ENCODE results near the gene TMEM259.
A peak's percentile ranks its signal among the peaks of the same experiment; 100 is the strongest.

The TMEM259 gene

DNA sequence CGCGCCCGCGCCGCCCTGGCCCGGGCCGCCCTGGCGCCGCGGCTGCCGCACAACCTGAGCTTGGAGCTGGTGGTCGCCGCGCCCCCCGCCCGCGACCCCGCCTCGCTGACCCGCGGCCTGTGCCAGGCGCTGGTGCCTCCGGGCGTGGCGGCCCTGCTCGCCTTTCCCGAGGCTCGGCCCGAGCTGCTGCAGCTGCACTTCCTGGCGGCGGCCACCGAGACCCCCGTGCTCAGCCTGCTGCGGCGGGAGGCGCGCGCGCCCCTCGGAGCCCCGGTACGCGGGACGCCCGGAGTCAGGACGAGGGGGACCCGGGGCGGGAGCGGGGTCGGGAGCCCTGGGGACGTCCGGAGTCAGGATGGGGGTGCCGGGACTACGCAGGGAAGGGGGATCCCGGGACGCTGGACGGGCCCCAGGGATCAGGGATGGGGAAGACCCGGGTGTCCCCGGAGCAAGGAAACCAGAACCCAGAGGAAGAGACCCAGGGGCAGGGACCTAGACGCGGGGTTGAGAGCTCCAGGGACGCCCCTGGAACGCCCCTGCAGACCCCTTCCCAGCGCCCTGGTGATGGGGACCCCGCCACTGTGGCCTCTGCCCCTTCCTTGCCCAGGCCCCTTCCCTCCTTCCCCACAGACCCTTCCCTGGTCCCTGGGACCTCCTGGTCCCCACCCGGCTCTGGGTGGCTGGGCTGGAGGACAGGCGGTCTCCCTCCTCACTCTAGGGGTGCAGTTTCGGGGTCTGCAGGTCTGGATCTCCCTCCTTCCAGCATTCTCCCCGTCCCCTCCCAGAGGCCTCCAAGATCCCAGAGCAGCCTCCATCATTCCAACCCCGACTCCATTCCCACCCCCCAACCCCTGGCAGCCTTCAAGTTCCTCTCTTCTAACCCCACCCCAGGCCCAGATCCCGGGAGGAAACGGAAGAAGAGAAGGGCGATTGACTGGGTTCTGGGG, 20.1 kb downstream of the TMEM259 start:
- TF ChIP-seq, protein P1, sequence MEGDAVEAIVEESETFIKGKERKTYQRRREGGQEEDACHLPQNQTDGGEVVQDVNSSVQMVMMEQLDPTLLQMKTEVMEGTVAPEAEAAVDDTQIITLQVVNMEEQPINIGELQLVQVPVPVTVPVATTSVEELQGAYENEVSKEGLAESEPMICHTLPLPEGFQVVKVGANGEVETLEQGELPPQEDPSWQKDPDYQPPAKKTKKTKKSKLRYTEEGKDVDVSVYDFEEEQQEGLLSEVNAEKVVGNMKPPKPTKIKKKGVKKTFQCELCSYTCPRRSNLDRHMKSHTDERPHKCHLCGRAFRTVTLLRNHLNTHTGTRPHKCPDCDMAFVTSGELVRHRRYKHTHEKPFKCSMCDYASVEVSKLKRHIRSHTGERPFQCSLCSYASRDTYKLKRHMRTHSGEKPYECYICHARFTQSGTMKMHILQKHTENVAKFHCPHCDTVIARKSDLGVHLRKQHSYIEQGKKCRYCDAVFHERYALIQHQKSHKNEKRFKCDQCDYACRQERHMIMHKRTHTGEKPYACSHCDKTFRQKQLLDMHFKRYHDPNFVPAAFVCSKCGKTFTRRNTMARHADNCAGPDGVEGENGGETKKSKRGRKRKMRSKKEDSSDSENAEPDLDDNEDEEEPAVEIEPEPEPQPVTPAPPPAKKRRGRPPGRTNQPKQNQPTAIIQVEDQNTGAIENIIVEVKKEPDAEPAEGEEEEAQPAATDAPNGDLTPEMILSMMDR (IDR thresholded peaks at IDR 0.05; ENCODE audit: insufficient read depth, low read length): no peak
- TF ChIP-seq POLR2AphosphoS5 (IDR thresholded peaks at IDR 0.05; ENCODE audit: low read depth) (no peak), GABPA (IDR thresholded peaks at IDR 0.05; ENCODE audit: low read depth) (no peak), SPI1 (IDR thresholded peaks at IDR 0.05; ENCODE audit: borderline replicate concordance, low read depth) (0 out of 2 replicates have a peak, but pooled peaks have one; percentile 6), REST (IDR thresholded peaks at IDR 0.05; ENCODE audit: insufficient replicate concordance, low read depth) (no peak)
- H3K27ac ChIP-seq (replicated peaks): no peak overlapping the region
- H3K4me3 ChIP-seq (replicated peaks; ENCODE audit: insufficient read depth, low read length): no peak overlapping the region; the same call in 1 of the 2 replicates
- DNase-seq (ENCODE audit: low read depth in 1 of 2, low spot score in 1 of 2): no peak
- H3K27me3 ChIP-seq (ENCODE audit: insufficient read depth, poor library complexity, severe bottlenecking): peaks cover 49% of the 10 kb centered on the region

GRCh38 chr19:1000095-1000494, 20.8 kb downstream of the TMEM259 start, which contains the start of gene GRIN3B:
GRIN3B (plus strand) TSS chr19:1000419; CDS start chr19:1000438, 19 bp downstream.
- H3K4me3 ChIP-seq (replicated peaks; ENCODE audit: insufficient read depth, low read length): no peak within 1 kb of the TSS; the same call in 1 of the 2 replicates
- no peak for TF ChIP-seq SPI1 (IDR thresholded peaks at IDR 0.05; ENCODE audit: borderline replicate concordance, low read depth)
- TF ChIP-seq, protein P1 (IDR thresholded peaks at IDR 0.05; ENCODE audit: insufficient read depth, low read length): peak; percentile 22
- peaks cover 49% of the 10 kb centered on the region for H3K27me3 ChIP-seq (ENCODE audit: insufficient read depth, poor library complexity, severe bottlenecking)
- H3K27ac ChIP-seq (replicated peaks): no peak within 1 kb of the TSS
- DNase-seq (ENCODE audit: low read depth in 1 of 2, low spot score in 1 of 2): peak in 1 of 2 experiments; percentile 72

DNA sequence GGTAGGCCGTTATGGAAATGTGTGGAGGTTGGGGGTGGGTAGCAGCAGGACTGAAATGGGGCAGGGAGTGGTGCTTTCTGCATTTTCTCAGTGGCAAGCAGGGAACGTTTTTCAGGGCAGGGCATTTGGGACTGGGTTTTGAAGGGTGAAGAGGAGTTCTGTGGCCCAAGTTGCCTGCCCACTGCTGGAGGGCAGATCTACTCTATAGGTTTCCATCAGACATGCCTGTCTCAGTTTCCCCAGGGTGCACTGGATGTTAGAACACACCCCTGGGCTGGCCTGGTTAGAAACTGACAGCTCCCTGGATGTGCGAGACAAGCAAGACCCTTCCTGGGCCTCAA, 21.6 kb downstream of the TMEM259 start:
- no peak for TF ChIP-seq GABPA (IDR thresholded peaks at IDR 0.05; ENCODE audit: low read depth)
- no peak for TF ChIP-seq REST (IDR thresholded peaks at IDR 0.05; ENCODE audit: insufficient replicate concordance, low read depth)
- TF ChIP-seq SPI1 (IDR thresholded peaks at IDR 0.05; ENCODE audit: borderline replicate concordance, low read depth): no peak
- TF ChIP-seq, protein P1 (IDR thresholded peaks at IDR 0.05; ENCODE audit: insufficient read depth, low read length): no peak
- no peak for TF ChIP-seq POLR2AphosphoS5 (IDR thresholded peaks at IDR 0.05; ENCODE audit: low read depth)
- no peak for DNase-seq (ENCODE audit: low read depth in 1 of 2, low spot score in 1 of 2)
- peaks cover 49% of the 10 kb centered on the region for H3K27me3 ChIP-seq (ENCODE audit: insufficient read depth, poor library complexity, severe bottlenecking)
- H3K27ac ChIP-seq (replicated peaks): no peak overlapping the region
- H3K4me3 ChIP-seq (replicated peaks; ENCODE audit: insufficient read depth, low read length): no peak overlapping the region
